Measurements from ENCODE around the gene DHX40. TPM values are rescaled to one million over a fixed set of nuclear protein-coding genes. Genes with fewer than 3 reads are reported as not detected.

DHX40 gene
- polyA plus RNA-seq, 2 of the 4 experiments (the other 2 are of a cell fraction), result 55.8 to 109 TPM

DNA sequence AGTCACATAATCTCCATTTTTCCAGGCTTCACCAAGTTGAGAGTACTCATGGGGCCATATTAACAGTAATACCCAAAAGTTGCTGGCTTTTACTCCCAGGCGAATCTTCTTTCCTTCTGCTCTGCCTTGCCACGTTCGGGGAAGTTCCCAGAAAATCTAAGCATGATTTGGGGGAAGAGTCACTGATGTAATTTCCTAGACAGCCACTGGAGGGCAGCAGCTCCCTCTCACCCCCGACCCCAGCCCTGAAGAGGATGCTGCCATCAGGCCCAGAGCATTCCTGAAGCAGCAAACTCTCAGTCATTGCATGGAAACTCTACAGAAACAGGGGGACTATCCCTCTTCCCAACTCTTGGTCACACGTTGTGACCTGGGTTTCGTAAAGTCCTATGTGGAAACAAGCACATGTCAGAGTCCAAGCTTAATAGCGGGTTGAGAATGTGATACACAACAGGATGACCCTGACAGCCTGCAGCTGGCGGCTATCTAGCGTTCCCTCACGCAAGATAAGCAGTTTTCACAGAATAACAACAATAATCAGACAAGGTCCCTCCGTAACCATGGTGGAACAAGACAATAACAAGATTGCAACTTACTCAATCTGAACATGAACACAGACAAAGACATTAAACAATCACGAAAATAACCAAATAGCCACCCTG is 43.8 kb upstream of the DHX40 start:
- ChIA-PET CTCF (interaction anchor here (0.7 to 3.7 kb wide), 38 partner anchors 9 to 548 kb away, joined by 3 to 43 read pairs (median 4); partner anchors contain the start of gene DHX40), POLR2A (interaction anchor here (1.3 kb wide), 1 partner anchor 98 kb away, joined by 3 read pairs; the partner anchor contains the start of gene CLTC)
- Histone ChIP-seq H3K4me3 (no peak overlapping the region), H3K9me3 (no peaks in the 10 kb centered on the region), H3K27ac (peak overlapping the region; percentile 48 to 74; a peak in 5 of 6 replicates), H3K4me2 (peak overlapping the region; percentile 63), H3K4me1 (peaks cover 5% of the 10 kb centered on the region)
- TF ChIP-seq, protein P1, sequence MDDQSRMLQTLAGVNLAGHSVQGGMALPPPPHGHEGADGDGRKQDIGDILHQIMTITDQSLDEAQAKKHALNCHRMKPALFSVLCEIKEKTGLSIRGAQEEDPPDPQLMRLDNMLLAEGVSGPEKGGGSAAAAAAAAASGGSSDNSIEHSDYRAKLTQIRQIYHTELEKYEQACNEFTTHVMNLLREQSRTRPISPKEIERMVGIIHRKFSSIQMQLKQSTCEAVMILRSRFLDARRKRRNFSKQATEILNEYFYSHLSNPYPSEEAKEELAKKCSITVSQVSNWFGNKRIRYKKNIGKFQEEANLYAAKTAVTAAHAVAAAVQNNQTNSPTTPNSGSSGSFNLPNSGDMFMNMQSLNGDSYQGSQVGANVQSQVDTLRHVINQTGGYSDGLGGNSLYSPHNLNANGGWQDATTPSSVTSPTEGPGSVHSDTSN (IDR thresholded peaks at IDR 0.05), result no peak
- TF ChIP-seq HOXA7 (CRISPR knock-in tag; IDR thresholded peaks at IDR 0.05) (no peak), RCOR1 (IDR thresholded peaks at IDR 0.05; ENCODE audit: low read depth, low read length) (no peak), PHF8 (IDR thresholded peaks at IDR 0.05; ENCODE audit: borderline replicate concordance, low read depth) (no peak), NFE2L2 (conservative IDR thresholded peaks at IDR 0.05; ENCODE audit: low read length) (no peak), CBX8 (IDR thresholded peaks at IDR 0.05) (no peak), FOXS1 (CRISPR knock-in tag; IDR thresholded peaks at IDR 0.05) (no peak), ZC3H11A (IDR thresholded peaks at IDR 0.05) (no peak), MAZ (IDR thresholded peaks at IDR 0.05; ENCODE audit: borderline replicate concordance, low read depth, low read length) (no peak), TP53 (CRISPR knock-in tag; IDR thresholded peaks at IDR 0.05) (no peak), RFX5 (IDR thresholded peaks at IDR 0.05) (no peak), MAFK (IDR thresholded peaks at IDR 0.05; ENCODE audit: partially characterized antibody) (peak; percentile 3), RAD21 (conservative IDR thresholded peaks at IDR 0.05 in 1 of 2, IDR thresholded peaks at IDR 0.05 in 1 of 2) (peak; percentile 83 to 88), JUN (IDR thresholded peaks at IDR 0.05) (no peak), HOXB13 (CRISPR knock-in tag; IDR thresholded peaks at IDR 0.05; ENCODE audit: low read depth) (no peak), EP300 (IDR thresholded peaks at IDR 0.05) (no peak), SMC3 (IDR thresholded peaks at IDR 0.05) (peak; percentile 86), EHF (CRISPR knock-in tag; IDR thresholded peaks at IDR 0.05) (no peak), CHD2 (IDR thresholded peaks at IDR 0.05; ENCODE audit: low read length, partially characterized antibody) (no peak), FOSB (CRISPR knock-in tag; IDR thresholded peaks at IDR 0.05) (no peak), CBX2 (IDR thresholded peaks at IDR 0.05; ENCODE audit: borderline replicate concordance, low read depth) (no peak), MYC (IDR thresholded peaks at IDR 0.05; ENCODE audit: borderline replicate concordance, low read length) (0 out of 2 replicates have a peak, but pooled peaks have one; percentile 26), TFCP2L1 (CRISPR knock-in tag; IDR thresholded peaks at IDR 0.05) (no peak)
- TF ChIP-seq, protein P2, sequence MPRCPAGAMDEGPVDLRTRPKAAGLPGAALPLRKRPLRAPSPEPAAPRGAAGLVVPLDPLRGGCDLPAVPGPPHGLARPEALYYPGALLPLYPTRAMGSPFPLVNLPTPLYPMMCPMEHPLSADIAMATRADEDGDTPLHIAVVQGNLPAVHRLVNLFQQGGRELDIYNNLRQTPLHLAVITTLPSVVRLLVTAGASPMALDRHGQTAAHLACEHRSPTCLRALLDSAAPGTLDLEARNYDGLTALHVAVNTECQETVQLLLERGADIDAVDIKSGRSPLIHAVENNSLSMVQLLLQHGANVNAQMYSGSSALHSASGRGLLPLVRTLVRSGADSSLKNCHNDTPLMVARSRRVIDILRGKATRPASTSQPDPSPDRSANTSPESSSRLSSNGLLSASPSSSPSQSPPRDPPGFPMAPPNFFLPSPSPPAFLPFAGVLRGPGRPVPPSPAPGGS (IDR thresholded peaks at IDR 0.05), result no peak
- TF ChIP-seq, protein P3, sequence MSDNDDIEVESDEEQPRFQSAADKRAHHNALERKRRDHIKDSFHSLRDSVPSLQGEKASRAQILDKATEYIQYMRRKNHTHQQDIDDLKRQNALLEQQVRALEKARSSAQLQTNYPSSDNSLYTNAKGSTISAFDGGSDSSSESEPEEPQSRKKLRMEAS (IDR thresholded peaks at IDR 0.05), result peak; percentile 23; the same call in 1 of the 2 replicates
- TF ChIP-seq, protein P4, sequence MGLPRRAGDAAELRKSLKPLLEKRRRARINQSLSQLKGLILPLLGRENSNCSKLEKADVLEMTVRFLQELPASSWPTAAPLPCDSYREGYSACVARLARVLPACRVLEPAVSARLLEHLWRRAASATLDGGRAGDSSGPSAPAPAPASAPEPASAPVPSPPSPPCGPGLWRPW (IDR thresholded peaks at IDR 0.05), result no peak
- TF ChIP-seq, protein P5, sequence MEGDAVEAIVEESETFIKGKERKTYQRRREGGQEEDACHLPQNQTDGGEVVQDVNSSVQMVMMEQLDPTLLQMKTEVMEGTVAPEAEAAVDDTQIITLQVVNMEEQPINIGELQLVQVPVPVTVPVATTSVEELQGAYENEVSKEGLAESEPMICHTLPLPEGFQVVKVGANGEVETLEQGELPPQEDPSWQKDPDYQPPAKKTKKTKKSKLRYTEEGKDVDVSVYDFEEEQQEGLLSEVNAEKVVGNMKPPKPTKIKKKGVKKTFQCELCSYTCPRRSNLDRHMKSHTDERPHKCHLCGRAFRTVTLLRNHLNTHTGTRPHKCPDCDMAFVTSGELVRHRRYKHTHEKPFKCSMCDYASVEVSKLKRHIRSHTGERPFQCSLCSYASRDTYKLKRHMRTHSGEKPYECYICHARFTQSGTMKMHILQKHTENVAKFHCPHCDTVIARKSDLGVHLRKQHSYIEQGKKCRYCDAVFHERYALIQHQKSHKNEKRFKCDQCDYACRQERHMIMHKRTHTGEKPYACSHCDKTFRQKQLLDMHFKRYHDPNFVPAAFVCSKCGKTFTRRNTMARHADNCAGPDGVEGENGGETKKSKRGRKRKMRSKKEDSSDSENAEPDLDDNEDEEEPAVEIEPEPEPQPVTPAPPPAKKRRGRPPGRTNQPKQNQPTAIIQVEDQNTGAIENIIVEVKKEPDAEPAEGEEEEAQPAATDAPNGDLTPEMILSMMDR (IDR thresholded peaks at IDR 0.05), result peak; percentile 94
- TF ChIP-seq, protein P6, sequence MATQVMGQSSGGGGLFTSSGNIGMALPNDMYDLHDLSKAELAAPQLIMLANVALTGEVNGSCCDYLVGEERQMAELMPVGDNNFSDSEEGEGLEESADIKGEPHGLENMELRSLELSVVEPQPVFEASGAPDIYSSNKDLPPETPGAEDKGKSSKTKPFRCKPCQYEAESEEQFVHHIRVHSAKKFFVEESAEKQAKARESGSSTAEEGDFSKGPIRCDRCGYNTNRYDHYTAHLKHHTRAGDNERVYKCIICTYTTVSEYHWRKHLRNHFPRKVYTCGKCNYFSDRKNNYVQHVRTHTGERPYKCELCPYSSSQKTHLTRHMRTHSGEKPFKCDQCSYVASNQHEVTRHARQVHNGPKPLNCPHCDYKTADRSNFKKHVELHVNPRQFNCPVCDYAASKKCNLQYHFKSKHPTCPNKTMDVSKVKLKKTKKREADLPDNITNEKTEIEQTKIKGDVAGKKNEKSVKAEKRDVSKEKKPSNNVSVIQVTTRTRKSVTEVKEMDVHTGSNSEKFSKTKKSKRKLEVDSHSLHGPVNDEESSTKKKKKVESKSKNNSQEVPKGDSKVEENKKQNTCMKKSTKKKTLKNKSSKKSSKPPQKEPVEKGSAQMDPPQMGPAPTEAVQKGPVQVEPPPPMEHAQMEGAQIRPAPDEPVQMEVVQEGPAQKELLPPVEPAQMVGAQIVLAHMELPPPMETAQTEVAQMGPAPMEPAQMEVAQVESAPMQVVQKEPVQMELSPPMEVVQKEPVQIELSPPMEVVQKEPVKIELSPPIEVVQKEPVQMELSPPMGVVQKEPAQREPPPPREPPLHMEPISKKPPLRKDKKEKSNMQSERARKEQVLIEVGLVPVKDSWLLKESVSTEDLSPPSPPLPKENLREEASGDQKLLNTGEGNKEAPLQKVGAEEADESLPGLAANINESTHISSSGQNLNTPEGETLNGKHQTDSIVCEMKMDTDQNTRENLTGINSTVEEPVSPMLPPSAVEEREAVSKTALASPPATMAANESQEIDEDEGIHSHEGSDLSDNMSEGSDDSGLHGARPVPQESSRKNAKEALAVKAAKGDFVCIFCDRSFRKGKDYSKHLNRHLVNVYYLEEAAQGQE (IDR thresholded peaks at IDR 0.05), result no peak
- 49% methylated on average over 12 of the region's 12 CpGs for WGBS (ENCODE audit: missing lambda C conversion rate)
- DNase-seq (ENCODE audit: low read depth in 1 of 2, low spot score in 1 of 2), result peak; percentile 75 to 88
- peak; percentile 76 for FAIRE-seq
- ATAC-seq, result peak; percentile 95 to 97

All from A549 (cell line).